Measurements from ENCODE around the gene NIM1K. TPM values are rescaled to one million over a fixed set of nuclear protein-coding genes. Genes with fewer than 3 reads are reported as not detected.
A peak's percentile ranks its signal among the peaks of the same experiment; 100 is the strongest.
"Not testable (repeated sequence)": the region's sequence is repeated elsewhere in the genome, so short reads cannot be mapped to it uniquely, and the experiment has no call there.

The NIM1K gene
- total RNA-seq, 1 experiment from 2014 or later = 0.26 TPM

DNA sequence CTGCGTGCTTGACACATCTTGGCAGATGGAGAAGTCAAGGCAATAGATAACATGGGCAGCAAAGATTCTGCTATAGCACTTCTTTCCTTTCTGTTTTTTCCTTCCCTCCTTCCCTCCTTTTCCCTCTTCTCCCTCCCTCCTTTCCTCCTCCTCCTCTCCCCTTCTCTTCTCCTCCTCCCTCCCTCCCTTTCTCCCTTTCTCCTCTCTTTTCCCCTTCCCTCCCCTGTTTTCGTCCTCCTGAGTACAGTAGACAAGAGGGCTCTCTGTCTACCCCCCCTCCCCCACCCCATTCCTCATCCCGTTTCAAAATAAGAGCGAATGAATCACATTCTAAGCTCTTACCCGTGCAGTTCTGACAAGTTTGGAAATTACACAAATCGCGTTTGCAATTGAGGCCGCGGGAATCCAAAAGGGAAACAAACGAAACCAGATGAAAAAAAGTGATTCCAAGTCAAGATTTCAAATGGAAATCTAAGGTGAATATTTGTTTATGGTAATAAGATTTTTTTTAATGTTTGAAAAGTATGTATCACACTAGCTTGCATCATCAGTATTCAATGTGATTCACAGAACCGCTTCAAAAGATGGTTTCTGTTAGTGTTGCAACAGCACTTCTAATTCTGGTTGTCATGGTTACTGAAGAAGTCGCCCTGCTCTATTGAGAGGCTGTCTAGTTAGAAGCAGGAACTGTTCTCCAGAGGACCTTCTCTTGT, 1.3 kb downstream of the NIM1K start:
- BruUV-seq (replicated peaks) = no TSS peak
- Mint-ChIP-seq H3K9me3 (ENCODE audit: low read depth, unreplicated experiment) (no peaks in the 10 kb centered on the region), H3K27ac (ENCODE audit: unreplicated experiment) (no peak overlapping the region), H3K36me3 (ENCODE audit: insufficient read depth, unreplicated experiment) (peaks cover 17% of the 10 kb centered on the region), H3K4me1 (ENCODE audit: low read depth, unreplicated experiment) (peaks cover 13% of the 10 kb centered on the region), H3K27me3 (ENCODE audit: unreplicated experiment) (no peaks in the 10 kb centered on the region), H3K4me3 (ENCODE audit: low read depth, unreplicated experiment) (peak overlapping the region; percentile 79)
- intact Hi-C loops (cut with micrococcal nuclease; ENCODE audit: unreplicated experiment) = no loop called here
- CTCF ChIA-PET = interaction anchor here (0.5 to 1.3 kb wide), 4 partner anchors 18 to 823 kb away, joined by 3 to 9 read pairs (median 4); no protein-coding TSS in a partner anchor
- no peak for DNase-seq
- TF ChIP-seq, protein P1, sequence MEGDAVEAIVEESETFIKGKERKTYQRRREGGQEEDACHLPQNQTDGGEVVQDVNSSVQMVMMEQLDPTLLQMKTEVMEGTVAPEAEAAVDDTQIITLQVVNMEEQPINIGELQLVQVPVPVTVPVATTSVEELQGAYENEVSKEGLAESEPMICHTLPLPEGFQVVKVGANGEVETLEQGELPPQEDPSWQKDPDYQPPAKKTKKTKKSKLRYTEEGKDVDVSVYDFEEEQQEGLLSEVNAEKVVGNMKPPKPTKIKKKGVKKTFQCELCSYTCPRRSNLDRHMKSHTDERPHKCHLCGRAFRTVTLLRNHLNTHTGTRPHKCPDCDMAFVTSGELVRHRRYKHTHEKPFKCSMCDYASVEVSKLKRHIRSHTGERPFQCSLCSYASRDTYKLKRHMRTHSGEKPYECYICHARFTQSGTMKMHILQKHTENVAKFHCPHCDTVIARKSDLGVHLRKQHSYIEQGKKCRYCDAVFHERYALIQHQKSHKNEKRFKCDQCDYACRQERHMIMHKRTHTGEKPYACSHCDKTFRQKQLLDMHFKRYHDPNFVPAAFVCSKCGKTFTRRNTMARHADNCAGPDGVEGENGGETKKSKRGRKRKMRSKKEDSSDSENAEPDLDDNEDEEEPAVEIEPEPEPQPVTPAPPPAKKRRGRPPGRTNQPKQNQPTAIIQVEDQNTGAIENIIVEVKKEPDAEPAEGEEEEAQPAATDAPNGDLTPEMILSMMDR (IDR thresholded peaks at IDR 0.05; ENCODE audit: unreplicated experiment) = no peak

DNA sequence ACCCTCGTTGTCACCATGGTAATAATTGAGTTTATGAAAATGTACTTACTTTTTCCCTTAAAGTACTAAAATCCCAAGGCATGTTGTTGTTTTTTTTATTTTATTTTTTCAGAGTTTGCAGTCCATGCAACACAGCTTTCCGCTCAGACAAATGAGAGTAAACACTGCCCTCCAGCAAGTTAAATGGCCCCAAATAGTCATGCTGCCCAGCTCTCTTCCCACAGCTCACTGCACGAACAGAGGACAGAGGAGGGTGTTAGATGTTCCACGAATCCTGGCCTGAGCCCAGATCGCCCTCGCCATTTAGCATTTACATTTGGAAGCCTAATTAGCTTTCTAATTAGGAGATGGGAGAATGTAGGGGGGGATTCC, 1.9 kb downstream of the NIM1K start:
- no peaks in the 10 kb centered on the region for H3K9me3 Mint-ChIP-seq (ENCODE audit: low read depth, unreplicated experiment)
- no peaks in the 10 kb centered on the region for H3K27me3 Mint-ChIP-seq (ENCODE audit: unreplicated experiment)
- H3K4me1 Mint-ChIP-seq (ENCODE audit: low read depth, unreplicated experiment) = peaks cover 13% of the 10 kb centered on the region
- BruUV-seq (replicated peaks) = no TSS peak
- CTCF ChIA-PET = interaction anchor here (0.5 to 0.7 kb wide), 2 partner anchors 18 to 173 kb away, joined by 3 to 5 read pairs; no protein-coding TSS in a partner anchor
- H3K36me3 Mint-ChIP-seq (ENCODE audit: insufficient read depth, unreplicated experiment) = peaks cover 17% of the 10 kb centered on the region
- no peak overlapping the region for H3K27ac Mint-ChIP-seq (ENCODE audit: unreplicated experiment)
- intact Hi-C loops (cut with micrococcal nuclease; ENCODE audit: unreplicated experiment) = no loop called here
- H3K4me3 Mint-ChIP-seq (ENCODE audit: low read depth, unreplicated experiment) = no peak overlapping the region
- DNase-seq = no peak
- TF ChIP-seq, protein P1 (IDR thresholded peaks at IDR 0.05; ENCODE audit: unreplicated experiment) = no peak

DNA sequence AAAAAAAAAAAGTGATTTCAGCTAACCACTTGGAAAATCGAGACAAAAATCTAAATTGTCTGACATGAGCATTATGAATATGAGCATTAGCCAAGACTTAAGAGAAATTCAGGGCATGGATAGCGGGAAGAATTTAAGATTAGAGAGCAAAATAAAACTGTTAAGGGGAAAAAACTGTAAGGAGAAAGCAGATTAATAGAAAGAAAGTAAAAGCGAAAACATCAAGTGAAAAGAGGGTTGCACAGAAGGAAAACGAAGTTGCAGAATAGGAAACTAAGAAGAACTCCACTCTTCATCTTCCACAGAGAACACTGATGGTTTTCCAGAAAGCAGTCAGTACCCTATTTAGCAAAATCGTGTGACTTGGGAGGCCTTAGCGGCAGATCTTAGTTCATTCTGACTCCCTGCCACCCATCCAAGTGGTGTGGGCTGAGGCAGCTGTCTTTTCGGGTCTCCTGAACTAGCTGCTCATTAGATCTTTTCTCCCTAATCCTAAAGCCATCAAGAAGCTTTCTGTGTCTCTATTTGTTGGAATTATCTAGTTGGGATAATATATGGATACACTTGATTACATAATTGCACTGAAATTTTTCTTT, 3.7 kb downstream of the NIM1K start:
- no TSS peak for BruUV-seq (replicated peaks)
- H3K36me3 Mint-ChIP-seq (ENCODE audit: insufficient read depth, unreplicated experiment) = peaks cover 17% of the 10 kb centered on the region
- no peak overlapping the region for H3K4me3 Mint-ChIP-seq (ENCODE audit: low read depth, unreplicated experiment)
- TF ChIP-seq, protein P1 (IDR thresholded peaks at IDR 0.05; ENCODE audit: unreplicated experiment) = no peak
- CTCF ChIA-PET = no interaction called here
- peaks cover 10% of the 10 kb centered on the region for H3K4me1 Mint-ChIP-seq (ENCODE audit: low read depth, unreplicated experiment)
- DNase-seq = no peak
- no peak overlapping the region for H3K27ac Mint-ChIP-seq (ENCODE audit: unreplicated experiment)
- no peaks in the 10 kb centered on the region for H3K27me3 Mint-ChIP-seq (ENCODE audit: unreplicated experiment)
- intact Hi-C loops (cut with micrococcal nuclease; ENCODE audit: unreplicated experiment) = no loop called here
- H3K9me3 Mint-ChIP-seq (ENCODE audit: low read depth, unreplicated experiment) = no peaks in the 10 kb centered on the region

DNA sequence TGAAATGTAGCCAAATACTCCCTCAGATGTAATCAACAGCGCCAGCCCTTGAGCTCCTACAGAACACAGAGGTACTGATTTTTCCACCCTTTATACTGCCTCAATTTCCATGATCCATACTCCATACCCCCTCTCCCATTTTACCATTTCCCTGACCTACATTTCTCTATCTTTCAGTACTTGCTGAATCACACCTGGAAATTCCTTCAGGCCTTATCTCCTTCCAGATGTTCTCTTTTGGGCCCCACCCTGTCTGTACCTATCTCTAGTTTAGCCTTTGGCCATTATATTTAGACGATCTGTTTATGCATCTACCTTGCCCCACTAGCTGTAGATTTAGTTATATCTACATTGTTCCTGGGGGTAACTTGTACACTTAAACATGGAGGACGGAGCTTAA, 5.5 kb downstream of the NIM1K start:
- TF ChIP-seq, protein P1 (IDR thresholded peaks at IDR 0.05; ENCODE audit: unreplicated experiment) = no peak
- Mint-ChIP-seq H3K27ac (ENCODE audit: unreplicated experiment) (no peak overlapping the region), H3K27me3 (ENCODE audit: unreplicated experiment) (no peaks in the 10 kb centered on the region), H3K9me3 (ENCODE audit: low read depth, unreplicated experiment) (no peaks in the 10 kb centered on the region), H3K4me1 (ENCODE audit: low read depth, unreplicated experiment) (no peaks in the 10 kb centered on the region), H3K36me3 (ENCODE audit: insufficient read depth, unreplicated experiment) (peaks cover 6% of the 10 kb centered on the region), H3K4me3 (ENCODE audit: low read depth, unreplicated experiment) (no peak overlapping the region)
- intact Hi-C loops (cut with micrococcal nuclease; ENCODE audit: unreplicated experiment) = no loop called here
- CTCF ChIA-PET = interaction anchor here (0.7 kb wide), 1 partner anchor 89 kb away, joined by 11 read pairs; no protein-coding TSS in a partner anchor
- no peak for DNase-seq
- no TSS peak for BruUV-seq (replicated peaks)

DNA sequence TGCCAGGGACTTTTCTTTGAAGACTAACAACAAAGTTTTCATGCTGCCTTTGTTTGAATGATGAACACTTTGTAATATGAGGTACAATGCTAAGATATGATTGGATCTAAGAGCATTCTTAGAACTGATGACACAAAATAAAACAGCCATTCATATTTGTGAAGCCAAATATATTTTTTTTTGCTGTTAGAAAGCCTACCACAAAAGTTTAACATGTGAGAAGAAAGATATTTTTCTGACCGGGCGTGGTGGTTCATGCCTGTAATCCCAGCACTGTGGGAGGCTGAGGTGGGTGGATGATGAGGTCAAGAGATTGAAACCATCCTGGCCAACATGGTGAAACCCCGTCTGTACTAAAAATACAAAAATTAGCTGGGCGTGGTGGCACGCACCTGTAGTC, 9.4 kb downstream of the NIM1K start:
- BruUV-seq (replicated peaks); H3K4me1 Mint-ChIP-seq (ENCODE audit: low read depth, unreplicated experiment); H3K9me3 Mint-ChIP-seq (ENCODE audit: low read depth, unreplicated experiment); H3K4me3 Mint-ChIP-seq (ENCODE audit: low read depth, unreplicated experiment); H3K27me3 Mint-ChIP-seq (ENCODE audit: unreplicated experiment); H3K27ac Mint-ChIP-seq (ENCODE audit: unreplicated experiment); DNase-seq; H3K36me3 Mint-ChIP-seq (ENCODE audit: insufficient read depth, unreplicated experiment); CTCF ChIA-PET; intact Hi-C loops (cut with micrococcal nuclease; ENCODE audit: unreplicated experiment): not testable (repeated sequence)
